HEK293 (cell line): ENCODE data around the gene MGAT4B.

Experiments used
- CTCF ChIA-PET: fragments of 350-600 bp; formaldehyde crosslinking; extraction: SDS; loops from one replicate; lab custom pipeline; 2021; ENCODE audit warnings: antibody characterized with exemption; lab: Yijun Ruan, JAX
- POLR2A ChIA-PET: fragments of 300-600 bp; formaldehyde crosslinking; extraction: SDS; loops from one replicate; lab custom pipeline; 2020; ENCODE audit warnings: antibody characterized with exemption, inconsistent platforms; lab: Yijun Ruan, JAX
- H3K27ac ChIP-seq: fragments of 200-500 bp; sonication (Bioruptor generic); 2 replicates; pipeline ENCODE4 v1.5.1; 2014; ENCODE audit warnings: low read depth, low read length, control low read depth, inconsistent platforms; ENCODE audit errors: extremely low read depth
- H3K36me3 ChIP-seq, 2 experiments: fragments of 200-500 bp in 1 of 2; sonication (Bioruptor generic) in 1 of 2; 1 replicate in 1 of 2; 2 replicates in 1 of 2; pipeline ENCODE4 v1.5.1; 2014 to 2017; ENCODE audit warnings: inconsistent platforms in 2 of 2, low read length in 2 of 2; ENCODE audit not compliant: control insufficient read depth in 2 of 2, insufficient read depth in 1 of 2
- H3K4me1 ChIP-seq: fragments of 200-500 bp; sonication (Bioruptor generic); 2 replicates; pipeline ENCODE4 v1.5.1; 2014; ENCODE audit warnings: mild to moderate bottlenecking, low read length, inconsistent platforms; ENCODE audit not compliant: control insufficient read depth, insufficient read depth
- H3K4me3 ChIP-seq: 2 replicates; pipeline ENCODE4 v1.5.1; 2011; ENCODE audit warnings: low read depth, mild to moderate bottlenecking, control low read depth, low read length, moderate library complexity
- H3K9me3 ChIP-seq: fragments of 200-500 bp; sonication (Bioruptor generic); 2 replicates; pipeline ENCODE4 v1.5.1; 2014; ENCODE audit warnings: low read depth, low read length, inconsistent platforms; ENCODE audit not compliant: control insufficient read depth, insufficient read depth
- SP2 ChIP-seq: fragments of 450-650 bp; formaldehyde crosslinking; IDR thresholded peaks from 2 replicates; pipeline ENCODE4 v1.5.1; 2016; ENCODE audit warnings: missing biosample characterization, missing genetic modification characterization
- ZFP3 ChIP-seq: fragments of 450-650 bp; formaldehyde crosslinking; IDR thresholded peaks from 2 replicates; pipeline ENCODE4 v1.5.1; 2016; ENCODE audit warnings: low read depth, missing biosample characterization, missing genetic modification characterization
- ZIC2 ChIP-seq: fragments of 450-650 bp; formaldehyde crosslinking; IDR thresholded peaks from 2 replicates; pipeline ENCODE4 v1.5.1; 2016; ENCODE audit warnings: missing biosample characterization, missing genetic modification characterization
- ZNF169 ChIP-seq: fragments of 450-650 bp; formaldehyde crosslinking; IDR thresholded peaks from 2 replicates; pipeline ENCODE4 v1.5.1; 2016; ENCODE audit warnings: missing biosample characterization, missing genetic modification characterization
- ZNF214 ChIP-seq: fragments of 450-650 bp; formaldehyde crosslinking; IDR thresholded peaks from 2 replicates; pipeline ENCODE4 v1.5.1; 2017; ENCODE audit warnings: missing biosample characterization, mild to moderate bottlenecking, missing genetic modification characterization, borderline replicate concordance
- ZNF324 ChIP-seq: fragments of 450-650 bp; formaldehyde crosslinking; IDR thresholded peaks from 2 replicates; pipeline ENCODE4 v1.5.1; 2016; ENCODE audit warnings: missing biosample characterization, missing genetic modification characterization
- ZNF335 ChIP-seq: fragments of 450-650 bp; formaldehyde crosslinking; conservative IDR thresholded peaks from 2 replicates; pipeline ENCODE4 v1.5.1; 2016; ENCODE audit warnings: missing biosample characterization, missing genetic modification characterization
- ZNF473 ChIP-seq: fragments of 450-650 bp; formaldehyde crosslinking; IDR thresholded peaks from 2 replicates; pipeline ENCODE4 v1.5.1; 2017; ENCODE audit warnings: missing biosample characterization, missing genetic modification characterization
- ZNF510 ChIP-seq: fragments of 450-650 bp; formaldehyde crosslinking; IDR thresholded peaks from 2 replicates; pipeline ENCODE4 v1.5.1; 2018; ENCODE audit warnings: mild to moderate bottlenecking, missing genetic modification characterization, missing biosample characterization; ENCODE audit not compliant: insufficient replicate concordance
- ZNF521 ChIP-seq: fragments of 450-650 bp; formaldehyde crosslinking; IDR thresholded peaks from 2 replicates; pipeline ENCODE4 v1.5.1; 2017; ENCODE audit warnings: missing biosample characterization, mild to moderate bottlenecking, missing genetic modification characterization
- ZNF560 ChIP-seq: fragments of 450-650 bp; formaldehyde crosslinking; IDR thresholded peaks from 2 replicates; pipeline ENCODE4 v1.5.1; 2017; ENCODE audit warnings: missing biosample characterization, missing genetic modification characterization, borderline replicate concordance
- ZNF600 ChIP-seq: fragments of 450-650 bp; formaldehyde crosslinking; IDR thresholded peaks from 2 replicates; pipeline ENCODE4 v1.5.1; 2016; ENCODE audit warnings: missing biosample characterization, missing genetic modification characterization
- ZNF621 ChIP-seq: fragments of 450-650 bp; formaldehyde crosslinking; IDR thresholded peaks from 2 replicates; pipeline ENCODE4 v1.5.1; 2017; ENCODE audit warnings: missing biosample characterization, missing genetic modification characterization
- ZNF76 ChIP-seq: fragments of 450-650 bp; formaldehyde crosslinking; IDR thresholded peaks from 2 replicates; pipeline ENCODE4; 2016; ENCODE audit warnings: low read depth, missing biosample characterization, missing genetic modification characterization, borderline replicate concordance
- ZNF776 ChIP-seq: fragments of 450-650 bp; formaldehyde crosslinking; IDR thresholded peaks from 2 replicates; pipeline ENCODE4 v1.5.0; 2017; ENCODE audit warnings: missing biosample characterization, missing genetic modification characterization, borderline replicate concordance
- ZNF837 ChIP-seq: fragments of 450-650 bp; formaldehyde crosslinking; IDR thresholded peaks from 2 replicates; pipeline ENCODE4 v1.5.1; 2016; ENCODE audit warnings: missing biosample characterization, missing genetic modification characterization
- ZNF843 ChIP-seq: fragments of 450-650 bp; formaldehyde crosslinking; IDR thresholded peaks from 2 replicates; pipeline ENCODE4 v1.5.1; 2016; ENCODE audit warnings: missing biosample characterization, missing genetic modification characterization
- TF ChIP-seq, protein P1 (sequence below): fragments of 450-650 bp; formaldehyde crosslinking; IDR thresholded peaks from 2 replicates; pipeline ENCODE4 v1.5.1; 2016; ENCODE audit warnings: missing biosample characterization, missing genetic modification characterization, borderline replicate concordance
- TF ChIP-seq, protein P2 (sequence below): fragments of 450-650 bp; formaldehyde crosslinking; IDR thresholded peaks from 2 replicates; pipeline ENCODE4 v1.5.1; 2017; ENCODE audit warnings: missing biosample characterization, missing genetic modification characterization
- TF ChIP-seq, protein P3 (sequence below): fragments of 450-650 bp; formaldehyde crosslinking; IDR thresholded peaks from 2 replicates; pipeline ENCODE4 v1.5.1; 2017; ENCODE audit warnings: missing biosample characterization, missing genetic modification characterization
- TF ChIP-seq, protein P4 (sequence below): IDR thresholded peaks from 2 replicates; pipeline ENCODE4 v1.6.1; 2011; ENCODE audit warnings: mild to moderate bottlenecking, low read depth, low read length, borderline replicate concordance
- TF ChIP-seq, protein P5 (sequence below): fragments of 450-650 bp; formaldehyde crosslinking; IDR thresholded peaks from 2 replicates; pipeline ENCODE4 v1.5.1; 2017; ENCODE audit warnings: missing biosample characterization, missing genetic modification characterization

Gene MGAT4B

DNA sequence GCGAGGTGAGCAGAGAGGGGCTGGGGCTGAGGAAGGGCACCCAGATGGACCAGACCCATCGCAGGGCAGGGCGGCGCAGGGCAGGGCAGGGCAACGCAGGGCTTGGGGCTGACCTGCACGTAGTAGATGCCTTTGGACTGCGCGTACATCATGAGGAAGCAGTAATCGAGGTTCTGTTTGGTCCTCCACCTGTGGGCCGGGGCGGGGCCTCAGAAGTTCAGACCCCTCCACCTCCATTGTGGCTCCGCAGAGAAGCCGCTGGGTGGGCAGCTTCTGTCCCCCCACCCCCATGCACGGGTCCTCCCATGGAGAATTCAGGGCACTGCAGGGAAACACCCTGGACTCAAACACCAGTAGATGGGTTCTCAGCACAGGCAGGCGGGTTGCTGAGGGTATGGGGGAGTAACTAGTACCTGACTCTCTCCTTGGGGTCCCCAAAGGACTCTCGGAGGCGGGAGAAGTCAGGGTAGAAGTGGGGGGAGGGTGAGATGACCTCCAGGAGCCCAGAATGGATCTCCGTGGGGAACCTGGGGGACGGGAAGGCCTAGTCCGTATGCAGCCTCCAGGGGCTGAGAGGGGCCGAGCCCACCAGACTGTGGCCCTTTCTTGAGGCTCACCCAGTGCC, 6.5 kb downstream of the MGAT4B start:
- H3K36me3 ChIP-seq, result peaks cover 0 to 63% of the 10 kb centered on the region in 2 experiments; a peak in 1 of 3 replicates
- POLR2A ChIA-PET, result no interaction called here
- TF ChIP-seq SP2 (no peak), ZNF621 (no peak), ZFP3 (tag by site-specific recombination) (no peak), ZNF600 (no peak), ZNF837 (no peak), ZNF324 (tag by site-specific recombination) (no peak), ZNF335 (tag by site-specific recombination) (no peak), ZNF510 (tag by site-specific recombination) (no peak)
- TF ChIP-seq, all 188 proteins: peak for 0
- no peak overlapping the region for H3K27ac ChIP-seq
- no peaks in the 10 kb centered on the region for H3K9me3 ChIP-seq
- CTCF ChIA-PET, result interaction anchor here (1.1 kb wide), 1 partner anchor 37 kb away, joined by 4 read pairs; no protein-coding TSS in a partner anchor
- no peak overlapping the region for H3K4me3 ChIP-seq
- peaks cover 20% of the 10 kb centered on the region for H3K4me1 ChIP-seq

DNA sequence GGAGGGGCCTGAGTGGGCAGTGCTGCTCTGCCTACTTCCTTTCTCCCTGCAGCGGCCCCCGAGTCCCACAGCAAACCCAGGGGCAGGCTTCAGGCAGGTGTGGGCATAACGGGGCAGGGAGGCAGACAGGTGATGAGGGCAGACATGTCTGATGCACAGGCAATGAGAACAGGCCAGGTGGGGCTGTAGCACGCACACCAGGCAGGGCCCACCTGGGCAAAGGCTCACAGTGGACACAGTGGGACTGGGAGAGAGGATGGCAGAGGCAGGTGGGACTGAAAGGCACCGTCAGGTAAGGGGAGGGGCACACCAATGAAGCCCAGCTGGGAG, 7.1 kb downstream of the MGAT4B start:
- Histone ChIP-seq H3K9me3 (no peaks in the 10 kb centered on the region), H3K4me1 (peaks cover 16% of the 10 kb centered on the region), H3K27ac (no peak overlapping the region), H3K4me3 (no peak overlapping the region), H3K36me3 (peaks cover 0 to 63% of the 10 kb centered on the region in 2 experiments; a peak in 1 of 3 replicates)
- POLR2A ChIA-PET, result no interaction called here
- no peak for TF ChIP-seq ZNF169 (tag by site-specific recombination)
- TF ChIP-seq, protein P1, sequence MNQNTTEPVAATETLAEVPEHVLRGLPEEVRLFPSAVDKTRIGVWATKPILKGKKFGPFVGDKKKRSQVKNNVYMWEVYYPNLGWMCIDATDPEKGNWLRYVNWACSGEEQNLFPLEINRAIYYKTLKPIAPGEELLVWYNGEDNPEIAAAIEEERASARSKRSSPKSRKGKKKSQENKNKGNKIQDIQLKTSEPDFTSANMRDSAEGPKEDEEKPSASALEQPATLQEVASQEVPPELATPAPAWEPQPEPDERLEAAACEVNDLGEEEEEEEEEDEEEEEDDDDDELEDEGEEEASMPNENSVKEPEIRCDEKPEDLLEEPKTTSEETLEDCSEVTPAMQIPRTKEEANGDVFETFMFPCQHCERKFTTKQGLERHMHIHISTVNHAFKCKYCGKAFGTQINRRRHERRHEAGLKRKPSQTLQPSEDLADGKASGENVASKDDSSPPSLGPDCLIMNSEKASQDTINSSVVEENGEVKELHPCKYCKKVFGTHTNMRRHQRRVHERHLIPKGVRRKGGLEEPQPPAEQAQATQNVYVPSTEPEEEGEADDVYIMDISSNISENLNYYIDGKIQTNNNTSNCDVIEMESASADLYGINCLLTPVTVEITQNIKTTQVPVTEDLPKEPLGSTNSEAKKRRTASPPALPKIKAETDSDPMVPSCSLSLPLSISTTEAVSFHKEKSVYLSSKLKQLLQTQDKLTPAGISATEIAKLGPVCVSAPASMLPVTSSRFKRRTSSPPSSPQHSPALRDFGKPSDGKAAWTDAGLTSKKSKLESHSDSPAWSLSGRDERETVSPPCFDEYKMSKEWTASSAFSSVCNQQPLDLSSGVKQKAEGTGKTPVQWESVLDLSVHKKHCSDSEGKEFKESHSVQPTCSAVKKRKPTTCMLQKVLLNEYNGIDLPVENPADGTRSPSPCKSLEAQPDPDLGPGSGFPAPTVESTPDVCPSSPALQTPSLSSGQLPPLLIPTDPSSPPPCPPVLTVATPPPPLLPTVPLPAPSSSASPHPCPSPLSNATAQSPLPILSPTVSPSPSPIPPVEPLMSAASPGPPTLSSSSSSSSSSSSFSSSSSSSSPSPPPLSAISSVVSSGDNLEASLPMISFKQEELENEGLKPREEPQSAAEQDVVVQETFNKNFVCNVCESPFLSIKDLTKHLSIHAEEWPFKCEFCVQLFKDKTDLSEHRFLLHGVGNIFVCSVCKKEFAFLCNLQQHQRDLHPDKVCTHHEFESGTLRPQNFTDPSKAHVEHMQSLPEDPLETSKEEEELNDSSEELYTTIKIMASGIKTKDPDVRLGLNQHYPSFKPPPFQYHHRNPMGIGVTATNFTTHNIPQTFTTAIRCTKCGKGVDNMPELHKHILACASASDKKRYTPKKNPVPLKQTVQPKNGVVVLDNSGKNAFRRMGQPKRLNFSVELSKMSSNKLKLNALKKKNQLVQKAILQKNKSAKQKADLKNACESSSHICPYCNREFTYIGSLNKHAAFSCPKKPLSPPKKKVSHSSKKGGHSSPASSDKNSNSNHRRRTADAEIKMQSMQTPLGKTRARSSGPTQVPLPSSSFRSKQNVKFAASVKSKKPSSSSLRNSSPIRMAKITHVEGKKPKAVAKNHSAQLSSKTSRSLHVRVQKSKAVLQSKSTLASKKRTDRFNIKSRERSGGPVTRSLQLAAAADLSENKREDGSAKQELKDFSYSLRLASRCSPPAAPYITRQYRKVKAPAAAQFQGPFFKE, result no peak
- TF ChIP-seq ZNF214 (tag by site-specific recombination), result no peak
- TF ChIP-seq ZNF843 (tag by site-specific recombination), result no peak
- TF ChIP-seq, protein P2, sequence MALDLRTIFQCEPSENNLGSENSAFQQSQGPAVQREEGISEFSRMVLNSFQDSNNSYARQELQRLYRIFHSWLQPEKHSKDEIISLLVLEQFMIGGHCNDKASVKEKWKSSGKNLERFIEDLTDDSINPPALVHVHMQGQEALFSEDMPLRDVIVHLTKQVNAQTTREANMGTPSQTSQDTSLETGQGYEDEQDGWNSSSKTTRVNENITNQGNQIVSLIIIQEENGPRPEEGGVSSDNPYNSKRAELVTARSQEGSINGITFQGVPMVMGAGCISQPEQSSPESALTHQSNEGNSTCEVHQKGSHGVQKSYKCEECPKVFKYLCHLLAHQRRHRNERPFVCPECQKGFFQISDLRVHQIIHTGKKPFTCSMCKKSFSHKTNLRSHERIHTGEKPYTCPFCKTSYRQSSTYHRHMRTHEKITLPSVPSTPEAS (tag by site-specific recombination), result no peak
- no peak for TF ChIP-seq ZNF473 (tag by site-specific recombination)
- TF ChIP-seq ZNF776, result no peak
- TF ChIP-seq, protein P3, sequence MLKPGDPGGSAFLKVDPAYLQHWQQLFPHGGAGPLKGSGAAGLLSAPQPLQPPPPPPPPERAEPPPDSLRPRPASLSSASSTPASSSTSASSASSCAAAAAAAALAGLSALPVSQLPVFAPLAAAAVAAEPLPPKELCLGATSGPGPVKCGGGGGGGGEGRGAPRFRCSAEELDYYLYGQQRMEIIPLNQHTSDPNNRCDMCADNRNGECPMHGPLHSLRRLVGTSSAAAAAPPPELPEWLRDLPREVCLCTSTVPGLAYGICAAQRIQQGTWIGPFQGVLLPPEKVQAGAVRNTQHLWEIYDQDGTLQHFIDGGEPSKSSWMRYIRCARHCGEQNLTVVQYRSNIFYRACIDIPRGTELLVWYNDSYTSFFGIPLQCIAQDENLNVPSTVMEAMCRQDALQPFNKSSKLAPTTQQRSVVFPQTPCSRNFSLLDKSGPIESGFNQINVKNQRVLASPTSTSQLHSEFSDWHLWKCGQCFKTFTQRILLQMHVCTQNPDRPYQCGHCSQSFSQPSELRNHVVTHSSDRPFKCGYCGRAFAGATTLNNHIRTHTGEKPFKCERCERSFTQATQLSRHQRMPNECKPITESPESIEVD (tag by site-specific recombination), result no peak
- no peak for TF ChIP-seq ZNF521 (tag by site-specific recombination)
- no peak for TF ChIP-seq ZNF560 (tag by site-specific recombination)
- TF ChIP-seq, protein P4, sequence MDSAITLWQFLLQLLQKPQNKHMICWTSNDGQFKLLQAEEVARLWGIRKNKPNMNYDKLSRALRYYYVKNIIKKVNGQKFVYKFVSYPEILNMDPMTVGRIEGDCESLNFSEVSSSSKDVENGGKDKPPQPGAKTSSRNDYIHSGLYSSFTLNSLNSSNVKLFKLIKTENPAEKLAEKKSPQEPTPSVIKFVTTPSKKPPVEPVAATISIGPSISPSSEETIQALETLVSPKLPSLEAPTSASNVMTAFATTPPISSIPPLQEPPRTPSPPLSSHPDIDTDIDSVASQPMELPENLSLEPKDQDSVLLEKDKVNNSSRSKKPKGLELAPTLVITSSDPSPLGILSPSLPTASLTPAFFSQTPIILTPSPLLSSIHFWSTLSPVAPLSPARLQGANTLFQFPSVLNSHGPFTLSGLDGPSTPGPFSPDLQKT, result no peak
- no peak for TF ChIP-seq ZIC2 (tag by site-specific recombination)
- TF ChIP-seq ZNF324 (tag by site-specific recombination), result no peak
- no peak for TF ChIP-seq ZNF76 (tag by site-specific recombination)
- TF ChIP-seq, protein P5, sequence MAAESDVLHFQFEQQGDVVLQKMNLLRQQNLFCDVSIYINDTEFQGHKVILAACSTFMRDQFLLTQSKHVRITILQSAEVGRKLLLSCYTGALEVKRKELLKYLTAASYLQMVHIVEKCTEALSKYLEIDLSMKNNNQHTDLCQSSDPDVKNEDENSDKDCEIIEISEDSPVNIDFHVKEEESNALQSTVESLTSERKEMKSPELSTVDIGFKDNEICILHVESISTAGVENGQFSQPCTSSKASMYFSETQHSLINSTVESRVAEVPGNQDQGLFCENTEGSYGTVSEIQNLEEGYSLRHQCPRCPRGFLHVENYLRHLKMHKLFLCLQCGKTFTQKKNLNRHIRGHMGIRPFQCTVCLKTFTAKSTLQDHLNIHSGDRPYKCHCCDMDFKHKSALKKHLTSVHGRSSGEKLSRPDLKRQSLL (tag by site-specific recombination), result no peak
- CTCF ChIA-PET, result interaction anchor here (1.1 kb wide), 1 partner anchor 36 kb away, joined by 4 read pairs; no protein-coding TSS in a partner anchor
